IMR-90 (cell line): ENCODE data around the gene DERA.

ENCODE experiments used
- CEBPB ChIP-seq: IDR thresholded peaks from 2 replicates; pipeline ENCODE4 v1.6.1; 2012; ENCODE audit warnings: low read depth, low read length, improper control_type of control experiment
- CTCF ChIP-seq: conservative IDR thresholded peaks from 2 replicates; pipeline ENCODE4 v1.5.1; 2012; ENCODE audit warnings: mild to moderate bottlenecking, low read depth, low read length, improper control_type of control experiment
- ELK1 ChIP-seq: fragments of 150-350 bp; IDR thresholded peaks from 2 replicates; pipeline ENCODE4 v1.6.1; 2016; ENCODE audit warnings: low read depth, mild to moderate bottlenecking, low read length, moderate library complexity, borderline replicate concordance
- MAZ ChIP-seq: IDR thresholded peaks from 2 replicates; pipeline ENCODE4 v1.6.1; 2012; ENCODE audit warnings: low read depth, mild to moderate bottlenecking, low read length, improper control_type of control experiment, moderate library complexity, borderline replicate concordance
- POLR2A ChIP-seq: IDR thresholded peaks from 2 replicates; pipeline ENCODE4 v1.6.1; 2012; ENCODE audit warnings: mild to moderate bottlenecking, low read depth, low read length
- RAD21 ChIP-seq: IDR thresholded peaks from 2 replicates; pipeline ENCODE4 v1.6.1; 2012; ENCODE audit warnings: low read length, improper control_type of control experiment
- RCOR1 ChIP-seq: IDR thresholded peaks from 2 replicates; pipeline ENCODE4 v1.6.1; 2012; ENCODE audit warnings: mild to moderate bottlenecking, low read length, improper control_type of control experiment; ENCODE audit not compliant: insufficient replicate concordance
- SMC3 ChIP-seq: fragments of 150-350 bp; IDR thresholded peaks from 2 replicates; pipeline ENCODE4 v1.6.1; 2016; ENCODE audit warnings: low read depth, mild to moderate bottlenecking, antibody characterized with exemption, low read length, moderate library complexity
- USF2 ChIP-seq: fragments of 150-350 bp; IDR thresholded peaks from 2 replicates; pipeline ENCODE4 v1.6.1; 2017; ENCODE audit warnings: mild to moderate bottlenecking, antibody characterized with exemption, low read length, low read depth

GRCh38 chr12:16008421-16008824 lies 97.3 kb downstream of the DERA start:
- TF ChIP-seq CTCF (no peak), SMC3 (no peak), RCOR1 (no peak), ELK1 (no peak), RAD21 (no peak), MAZ (no peak), CEBPB (no peak), POLR2A (no peak), USF2 (no peak)
